Liver (tissue), 3 donors: ENCODE data around the gene ALPK3.

Experiments
- EGR1 ChIP-seq, 2 donors: IDR thresholded peaks; 2 replicates each; pipeline ENCODE4 v1.6.1; 2016 to 2018; ENCODE audit warnings: antibody characterized with exemption in 2 of 2, low read depth in 2 of 2
- FOXA1 ChIP-seq: IDR thresholded peaks from 2 replicates; pipeline ENCODE4 v1.6.1; 2016; ENCODE audit warnings: antibody characterized with exemption
- HNF4A ChIP-seq, 2 donors: conservative IDR thresholded peaks; 2 replicates each; pipeline ENCODE4 v1.6.1; 2016; ENCODE audit warnings: antibody characterized with exemption in 2 of 2, mild to moderate bottlenecking in 2 of 2
- HNF4G ChIP-seq: IDR thresholded peaks from 2 replicates; pipeline ENCODE4 v1.6.1; 2016; ENCODE audit warnings: antibody characterized with exemption
- JUND ChIP-seq, 2 donors: IDR thresholded peaks; 2 replicates each; pipeline ENCODE4 v1.6.1; 2016; ENCODE audit warnings: antibody characterized with exemption in 2 of 2
- RAD21 ChIP-seq, 2 donors: IDR thresholded peaks; 2 replicates each; pipeline ENCODE4 v1.6.1; 2016; ENCODE audit warnings: antibody characterized with exemption in 2 of 2, mild to moderate bottlenecking in 2 of 2
- SP1 ChIP-seq: IDR thresholded peaks from 2 replicates; pipeline ENCODE4 v1.6.1; 2018; ENCODE audit warnings: antibody characterized with exemption, mild to moderate bottlenecking
- TAF1 ChIP-seq: conservative IDR thresholded peaks from 2 replicates; pipeline ENCODE4 v1.6.1; 2016; ENCODE audit warnings: antibody characterized with exemption, mild to moderate bottlenecking
- YY1 ChIP-seq: IDR thresholded peaks from 2 replicates; pipeline ENCODE4 v1.6.1; 2016; ENCODE audit warnings: antibody characterized with exemption, mild to moderate bottlenecking
- TF ChIP-seq, protein P1 (sequence below): fragments of 150-350 bp; IDR thresholded peaks from 2 replicates; pipeline ENCODE4 v1.5.1; 2017; ENCODE audit warnings: improper control_type of control experiment, low read depth, low read length; ENCODE audit not compliant: missing input control
- TF ChIP-seq, protein P2 (sequence below): IDR thresholded peaks from 2 replicates; pipeline ENCODE4 v1.6.1; 2016; ENCODE audit warnings: antibody characterized with exemption
- TF ChIP-seq, protein P3 (sequence below): IDR thresholded peaks from 2 replicates; pipeline ENCODE4 v1.6.1; 2016; ENCODE audit warnings: antibody characterized with exemption, mild to moderate bottlenecking
- TF ChIP-seq, protein P4 (sequence below): IDR thresholded peaks from 2 replicates; pipeline ENCODE4 v1.6.1; 2016; ENCODE audit warnings: antibody characterized with exemption
- donor health status: healthy.
- donor health status: healthy.

DNA sequence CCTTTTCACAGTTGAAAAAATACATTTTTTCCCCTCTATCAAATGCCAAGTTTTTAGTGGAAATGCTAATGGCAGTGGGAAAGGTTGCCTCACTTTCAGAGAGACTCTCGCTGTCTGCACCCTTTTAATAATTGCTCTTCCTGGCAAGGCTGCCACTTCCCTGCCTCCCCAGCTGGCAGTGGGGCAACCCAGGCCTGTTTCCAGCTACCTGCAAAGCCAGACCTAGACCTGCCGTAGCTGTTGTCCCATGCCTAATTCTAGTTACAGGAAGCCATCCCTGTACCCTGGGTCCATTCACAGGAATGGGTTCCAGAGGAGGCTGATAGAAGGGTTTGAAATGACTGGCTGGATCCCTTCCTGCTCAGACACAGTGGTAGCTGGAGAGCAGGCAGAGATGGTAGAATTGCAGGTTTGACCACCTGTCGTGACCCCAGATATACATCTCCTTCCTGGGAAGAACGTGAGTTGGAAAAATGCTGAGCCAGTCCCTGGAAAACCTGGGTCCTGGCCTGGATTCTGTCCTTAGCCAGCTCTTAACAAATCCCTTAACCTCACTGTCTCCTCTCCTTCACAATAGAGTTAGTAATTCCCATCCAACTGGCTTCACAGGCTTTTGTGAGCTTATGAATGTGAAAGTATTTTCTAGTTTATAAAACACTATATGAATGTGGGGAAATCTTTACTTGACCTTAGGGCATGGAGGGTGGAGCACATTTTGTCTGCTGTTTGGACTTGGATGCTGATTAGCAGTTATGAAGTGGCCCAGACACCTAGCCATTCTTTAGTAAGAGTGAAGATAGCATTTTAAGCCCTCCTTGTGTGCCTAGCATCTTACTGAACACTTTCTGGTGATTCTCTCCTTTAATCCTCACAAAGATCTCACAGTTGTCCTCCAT lies 12.9 kb upstream of the ALPK3 start:
- TF ChIP-seq YY1 = peak; percentile 22
- TF ChIP-seq, protein P1, sequence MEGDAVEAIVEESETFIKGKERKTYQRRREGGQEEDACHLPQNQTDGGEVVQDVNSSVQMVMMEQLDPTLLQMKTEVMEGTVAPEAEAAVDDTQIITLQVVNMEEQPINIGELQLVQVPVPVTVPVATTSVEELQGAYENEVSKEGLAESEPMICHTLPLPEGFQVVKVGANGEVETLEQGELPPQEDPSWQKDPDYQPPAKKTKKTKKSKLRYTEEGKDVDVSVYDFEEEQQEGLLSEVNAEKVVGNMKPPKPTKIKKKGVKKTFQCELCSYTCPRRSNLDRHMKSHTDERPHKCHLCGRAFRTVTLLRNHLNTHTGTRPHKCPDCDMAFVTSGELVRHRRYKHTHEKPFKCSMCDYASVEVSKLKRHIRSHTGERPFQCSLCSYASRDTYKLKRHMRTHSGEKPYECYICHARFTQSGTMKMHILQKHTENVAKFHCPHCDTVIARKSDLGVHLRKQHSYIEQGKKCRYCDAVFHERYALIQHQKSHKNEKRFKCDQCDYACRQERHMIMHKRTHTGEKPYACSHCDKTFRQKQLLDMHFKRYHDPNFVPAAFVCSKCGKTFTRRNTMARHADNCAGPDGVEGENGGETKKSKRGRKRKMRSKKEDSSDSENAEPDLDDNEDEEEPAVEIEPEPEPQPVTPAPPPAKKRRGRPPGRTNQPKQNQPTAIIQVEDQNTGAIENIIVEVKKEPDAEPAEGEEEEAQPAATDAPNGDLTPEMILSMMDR = no peak
- no peak for TF ChIP-seq SP1
- no peak for TF ChIP-seq RAD21 (IDR thresholded peaks at IDR 0.05)
- no peak for TF ChIP-seq FOXA1
- no peak for TF ChIP-seq TAF1
- TF ChIP-seq, protein P2, sequence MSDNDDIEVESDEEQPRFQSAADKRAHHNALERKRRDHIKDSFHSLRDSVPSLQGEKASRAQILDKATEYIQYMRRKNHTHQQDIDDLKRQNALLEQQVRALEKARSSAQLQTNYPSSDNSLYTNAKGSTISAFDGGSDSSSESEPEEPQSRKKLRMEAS = no peak
- no peak for TF ChIP-seq JUND (IDR thresholded peaks at IDR 0.05)
- TF ChIP-seq, protein P3, sequence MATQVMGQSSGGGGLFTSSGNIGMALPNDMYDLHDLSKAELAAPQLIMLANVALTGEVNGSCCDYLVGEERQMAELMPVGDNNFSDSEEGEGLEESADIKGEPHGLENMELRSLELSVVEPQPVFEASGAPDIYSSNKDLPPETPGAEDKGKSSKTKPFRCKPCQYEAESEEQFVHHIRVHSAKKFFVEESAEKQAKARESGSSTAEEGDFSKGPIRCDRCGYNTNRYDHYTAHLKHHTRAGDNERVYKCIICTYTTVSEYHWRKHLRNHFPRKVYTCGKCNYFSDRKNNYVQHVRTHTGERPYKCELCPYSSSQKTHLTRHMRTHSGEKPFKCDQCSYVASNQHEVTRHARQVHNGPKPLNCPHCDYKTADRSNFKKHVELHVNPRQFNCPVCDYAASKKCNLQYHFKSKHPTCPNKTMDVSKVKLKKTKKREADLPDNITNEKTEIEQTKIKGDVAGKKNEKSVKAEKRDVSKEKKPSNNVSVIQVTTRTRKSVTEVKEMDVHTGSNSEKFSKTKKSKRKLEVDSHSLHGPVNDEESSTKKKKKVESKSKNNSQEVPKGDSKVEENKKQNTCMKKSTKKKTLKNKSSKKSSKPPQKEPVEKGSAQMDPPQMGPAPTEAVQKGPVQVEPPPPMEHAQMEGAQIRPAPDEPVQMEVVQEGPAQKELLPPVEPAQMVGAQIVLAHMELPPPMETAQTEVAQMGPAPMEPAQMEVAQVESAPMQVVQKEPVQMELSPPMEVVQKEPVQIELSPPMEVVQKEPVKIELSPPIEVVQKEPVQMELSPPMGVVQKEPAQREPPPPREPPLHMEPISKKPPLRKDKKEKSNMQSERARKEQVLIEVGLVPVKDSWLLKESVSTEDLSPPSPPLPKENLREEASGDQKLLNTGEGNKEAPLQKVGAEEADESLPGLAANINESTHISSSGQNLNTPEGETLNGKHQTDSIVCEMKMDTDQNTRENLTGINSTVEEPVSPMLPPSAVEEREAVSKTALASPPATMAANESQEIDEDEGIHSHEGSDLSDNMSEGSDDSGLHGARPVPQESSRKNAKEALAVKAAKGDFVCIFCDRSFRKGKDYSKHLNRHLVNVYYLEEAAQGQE = no peak
- no peak for TF ChIP-seq HNF4A (conservative IDR thresholded peaks at IDR 0.05)
- TF ChIP-seq, protein P4, sequence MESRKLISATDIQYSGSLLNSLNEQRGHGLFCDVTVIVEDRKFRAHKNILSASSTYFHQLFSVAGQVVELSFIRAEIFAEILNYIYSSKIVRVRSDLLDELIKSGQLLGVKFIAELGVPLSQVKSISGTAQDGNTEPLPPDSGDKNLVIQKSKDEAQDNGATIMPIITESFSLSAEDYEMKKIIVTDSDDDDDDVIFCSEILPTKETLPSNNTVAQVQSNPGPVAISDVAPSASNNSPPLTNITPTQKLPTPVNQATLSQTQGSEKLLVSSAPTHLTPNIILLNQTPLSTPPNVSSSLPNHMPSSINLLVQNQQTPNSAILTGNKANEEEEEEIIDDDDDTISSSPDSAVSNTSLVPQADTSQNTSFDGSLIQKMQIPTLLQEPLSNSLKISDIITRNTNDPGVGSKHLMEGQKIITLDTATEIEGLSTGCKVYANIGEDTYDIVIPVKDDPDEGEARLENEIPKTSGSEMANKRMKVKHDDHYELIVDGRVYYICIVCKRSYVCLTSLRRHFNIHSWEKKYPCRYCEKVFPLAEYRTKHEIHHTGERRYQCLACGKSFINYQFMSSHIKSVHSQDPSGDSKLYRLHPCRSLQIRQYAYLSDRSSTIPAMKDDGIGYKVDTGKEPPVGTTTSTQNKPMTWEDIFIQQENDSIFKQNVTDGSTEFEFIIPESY = no peak
- no peak for TF ChIP-seq EGR1 (IDR thresholded peaks at IDR 0.05; ENCODE audit: low read depth in 2 of 2)
- no peak for TF ChIP-seq HNF4G
